Colonic mucosa (tissue), 4 donors: ENCODE results near the gene FGF2. TPM values are rescaled to one million over a fixed set of nuclear protein-coding genes. Genes with fewer than 3 reads are reported as not detected.
"Not testable (repeated sequence)": the region's sequence is repeated elsewhere in the genome, so short reads cannot be mapped to it uniquely, and the experiment has no call there.

Experiments used
- DNase-seq: peaks from one replicate; pipeline ENCODE4 v3.0.0-alpha.2; 2020
- H3K27ac ChIP-seq: fragments of 200-600 bp; one replicate; pipeline ENCODE4 v1.8.0; 2021
- H3K27me3 ChIP-seq: fragments of 200-600 bp; one replicate; pipeline ENCODE4 v1.8.0; 2021
- H3K36me3 ChIP-seq: fragments of 200-600 bp; one replicate; pipeline ENCODE4 v1.8.0; 2021
- H3K4me1 ChIP-seq: fragments of 200-600 bp; one replicate; pipeline ENCODE4 v1.8.0; 2021; ENCODE audit warnings: mild to moderate bottlenecking
- H3K4me3 ChIP-seq: fragments of 200-600 bp; one replicate; pipeline ENCODE4 v1.8.0; 2021
- H3K9ac ChIP-seq, 2 donors: one replicate each; pipeline ENCODE4 v1.7.0; 2013; ENCODE audit warnings: control low read depth in 2 of 2, low read depth in 2 of 2, low read length in 2 of 2
- H3K9me3 ChIP-seq: fragments of 200-600 bp; one replicate; pipeline ENCODE4 v1.8.0; 2021
- intact Hi-C: fragments of 100-400 bp; cut with DNase I; formaldehyde crosslinking; loops from one replicate; pipeline ENCODE4 v1.14.1; 2022
- total RNA-seq, 2 donors: library from RNA; stranded (reverse); fragmentation: NEBNext Ultra II Directional in 1 of 2; extraction: Animal tissue kit (Norgen Biotek cat#: 25700) in 1 of 2; gene quantifications; one replicate each; pipeline ENCODE4 v1.2.1, GENCODE V29; 2021
- TF ChIP-seq, protein P1 (sequence below): fragments of 200-600 bp; IDR thresholded peaks from one replicate; pipeline ENCODE4 v1.8.0; 2022; ENCODE audit warnings: antibody characterized with exemption, mild to moderate bottlenecking
- donor health status: healthy.
- donor health status: DM: no; HTN: no; CAD: no.
- donor health status: DM: no; HTN: no; CAD: no.

Gene FGF2
- total RNA-seq, 2 donors from 2014 or later = 0.94 to 5.0 TPM

DNA sequence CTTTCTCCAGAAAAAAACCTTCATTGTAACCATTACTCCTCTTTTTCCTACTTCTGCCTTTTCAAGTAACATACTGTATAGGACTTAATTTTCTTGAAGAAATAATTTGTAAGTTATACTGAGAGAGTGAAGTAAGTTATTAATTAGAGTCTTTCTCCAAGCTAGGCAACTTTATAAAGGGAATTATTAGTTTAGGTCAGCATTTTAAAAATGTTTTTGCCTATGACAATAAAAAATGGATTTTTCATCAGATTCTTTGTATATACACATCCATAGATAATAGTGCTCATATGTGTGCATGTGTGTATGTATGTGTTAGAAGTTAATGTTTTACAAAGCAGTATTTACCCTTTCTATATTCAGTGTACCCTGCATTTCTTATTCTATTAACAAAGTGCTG lies 106.1 kb downstream of the FGF2 start:
- Histone ChIP-seq H3K27me3 (no peaks in the 10 kb centered on the region), H3K9ac (no peak overlapping the region), H3K4me3 (no peak overlapping the region), H3K9me3 (no peaks in the 10 kb centered on the region), H3K4me1 (no peaks in the 10 kb centered on the region), H3K36me3 (no peaks in the 10 kb centered on the region), H3K27ac (no peak overlapping the region)
- DNase-seq = no peak
- intact Hi-C loops = loop anchor here (5.0 kb wide), 1 partner anchor 330 kb away; no protein-coding TSS in a partner anchor
- TF ChIP-seq, protein P1, sequence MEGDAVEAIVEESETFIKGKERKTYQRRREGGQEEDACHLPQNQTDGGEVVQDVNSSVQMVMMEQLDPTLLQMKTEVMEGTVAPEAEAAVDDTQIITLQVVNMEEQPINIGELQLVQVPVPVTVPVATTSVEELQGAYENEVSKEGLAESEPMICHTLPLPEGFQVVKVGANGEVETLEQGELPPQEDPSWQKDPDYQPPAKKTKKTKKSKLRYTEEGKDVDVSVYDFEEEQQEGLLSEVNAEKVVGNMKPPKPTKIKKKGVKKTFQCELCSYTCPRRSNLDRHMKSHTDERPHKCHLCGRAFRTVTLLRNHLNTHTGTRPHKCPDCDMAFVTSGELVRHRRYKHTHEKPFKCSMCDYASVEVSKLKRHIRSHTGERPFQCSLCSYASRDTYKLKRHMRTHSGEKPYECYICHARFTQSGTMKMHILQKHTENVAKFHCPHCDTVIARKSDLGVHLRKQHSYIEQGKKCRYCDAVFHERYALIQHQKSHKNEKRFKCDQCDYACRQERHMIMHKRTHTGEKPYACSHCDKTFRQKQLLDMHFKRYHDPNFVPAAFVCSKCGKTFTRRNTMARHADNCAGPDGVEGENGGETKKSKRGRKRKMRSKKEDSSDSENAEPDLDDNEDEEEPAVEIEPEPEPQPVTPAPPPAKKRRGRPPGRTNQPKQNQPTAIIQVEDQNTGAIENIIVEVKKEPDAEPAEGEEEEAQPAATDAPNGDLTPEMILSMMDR = no peak

DNA sequence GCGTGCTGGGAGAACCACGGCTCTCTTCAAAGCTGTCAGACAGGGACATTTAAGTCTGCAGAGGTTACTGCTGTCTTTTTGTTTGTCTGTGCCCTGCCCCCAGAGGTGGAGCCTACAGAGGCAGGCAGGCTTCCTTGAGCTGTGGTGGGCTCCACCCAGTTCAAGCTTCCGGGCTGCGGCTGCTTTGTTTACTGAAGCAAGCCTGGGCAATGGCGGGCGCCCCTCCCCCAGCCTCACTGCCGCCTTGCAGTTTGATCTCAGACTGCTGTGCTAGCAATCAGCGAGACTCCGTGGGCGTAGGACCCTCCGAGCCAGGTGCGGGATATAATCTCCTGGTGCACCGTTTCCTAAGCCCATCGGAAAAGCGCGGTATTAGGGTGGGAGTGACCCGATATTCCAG lies 118.5 kb downstream of the FGF2 start:
- intact Hi-C loops, H3K27ac ChIP-seq, H3K36me3 ChIP-seq, H3K4me1 ChIP-seq, H3K9ac ChIP-seq, H3K27me3 ChIP-seq, H3K4me3 ChIP-seq, H3K9me3 ChIP-seq, DNase-seq: not testable (repeated sequence)

DNA sequence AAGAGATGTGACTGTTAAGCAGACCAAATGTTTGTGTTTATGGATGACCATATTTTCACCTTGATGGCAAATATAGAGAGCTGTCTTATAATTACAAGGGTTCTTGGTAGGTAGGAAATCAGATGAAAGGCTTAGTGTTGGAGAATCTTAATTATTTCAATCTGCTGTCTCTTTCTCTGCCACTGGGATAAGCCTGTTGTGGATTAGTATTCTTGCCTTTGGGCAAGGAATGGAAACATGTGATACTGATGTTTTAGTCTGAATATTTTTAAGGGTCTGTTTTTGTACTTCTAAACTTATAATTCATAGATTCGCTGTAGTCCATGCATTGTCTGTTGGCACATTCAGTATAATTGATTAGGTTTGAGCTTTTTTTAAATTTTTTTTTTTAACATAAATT lies 119.5 kb downstream of the FGF2 start:
- Histone ChIP-seq H3K27me3 (no peaks in the 10 kb centered on the region), H3K9ac (no peak overlapping the region), H3K36me3 (no peaks in the 10 kb centered on the region), H3K9me3 (no peaks in the 10 kb centered on the region), H3K27ac (no peak overlapping the region), H3K4me3 (no peak overlapping the region), H3K4me1 (no peaks in the 10 kb centered on the region)
- intact Hi-C loops = no loop called here
- DNase-seq = no peak
- TF ChIP-seq, protein P1 = no peak

Other genes starting within 250 kb of the FGF2 start
- not detected for gene IL21, start 205.8 kb upstream of the FGF2 start, total RNA-seq
- 1 to 10 TPM; 1.9 to 4.8 TPM for gene BBS12, start 94.1 kb upstream of the FGF2 start, total RNA-seq
- gene NUDT6, start 95.8 kb downstream of the FGF2 start, total RNA-seq = 1 to 10 TPM; 7.9 to 8.3 TPM